ENCODE measurements around the gene SPCS2.

- TF ChIP-seq CTCF (IDR thresholded peaks at IDR 0.05) (no peak), POLR2AphosphoS5 (IDR thresholded peaks at IDR 0.05; ENCODE audit: insufficient read depth in 1 of 2, low read depth in 1 of 2) (no peak)
These were observed 6.8 kb upstream of the SPCS2 start for GRCh38 chr11:74942073-74942759.

Measured in vagina (tissue), 2 donors.